ENCODE data around the gene PARP11. TPM values are rescaled to one million over a fixed set of nuclear protein-coding genes. Genes with fewer than 3 reads are reported as not detected.

Gene PARP11
- total and polyA plus RNA-seq, 7 experiments from 2014 or later, result 7.2 to 37.4 (median 24.8) TPM

DNA sequence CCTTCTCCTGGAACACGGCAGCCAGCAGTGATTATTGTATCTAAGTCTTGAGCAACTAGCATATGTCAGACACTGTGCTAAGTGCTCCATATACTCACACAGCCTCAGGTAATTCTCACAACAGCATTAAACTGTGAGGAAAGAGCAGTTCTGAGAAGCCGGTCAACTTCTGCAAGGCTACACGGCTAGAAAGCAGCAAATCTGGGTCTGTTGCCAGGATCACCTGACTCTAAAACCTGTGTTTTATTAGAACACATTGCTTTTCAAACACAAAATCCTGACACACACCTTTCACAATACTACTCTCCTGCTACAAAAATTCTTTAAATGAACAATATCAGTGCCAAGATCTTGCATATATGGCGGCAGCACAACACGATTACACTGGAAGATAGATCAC, 70.5 kb downstream of the PARP11 start:
- no peaks in the 10 kb centered on the region for H3K4me1 ChIP-seq (ENCODE audit: control insufficient read depth in 2 of 2, insufficient read depth in 2 of 2, low read length in 2 of 2)
- Mint-ChIP-seq H3K36me3 (peaks cover 9 to 34% (median 12%) of the 10 kb centered on the region in 5 donors), H3K4me1 (peaks cover 0 to 9% (median 0%) of the 10 kb centered on the region in 7 donors), H3K27me3 (no peaks in the 10 kb centered on the region), H3K9me3 (no peaks in the 10 kb centered on the region), H3K4me3 (no peak overlapping the region), H3K27ac (no peak overlapping the region)
- CTCF ChIA-PET, result interaction anchor here (1.2 to 3.4 kb wide), 4 partner anchors 26 to 502 kb away, joined by 3 to 45 read pairs (median 5); no protein-coding TSS in a partner anchor
- no peak overlapping the region for H3K4me3 ChIP-seq (ENCODE audit: low read length)
- DNase-seq (no peak), ATAC-seq (no peak)
- no peak overlapping the region for H3K27ac ChIP-seq (ENCODE audit: low read depth, low read length)
- no peaks in the 10 kb centered on the region for H3K9me3 ChIP-seq (ENCODE audit: control insufficient read depth in 2 of 3, low read length in 3 of 3)
- H3K36me3 ChIP-seq (ENCODE audit: control insufficient read depth in 2 of 3, insufficient read depth in 3 of 3, low read length in 3 of 3), result peaks cover 3 to 25% (median 3%) of the 10 kb centered on the region in 3 experiments
- no peaks in the 10 kb centered on the region for H3K27me3 ChIP-seq (ENCODE audit: control insufficient read depth in 2 of 2, insufficient read depth in 2 of 2, low read length in 2 of 2)
- POLR2A ChIA-PET, result no interaction called here
- intact Hi-C loops (cut with micrococcal nuclease), result loop anchor here in 1 of 2 donors (5.0 to 10.0 kb wide), 2 partner anchors 665 to 728 kb away; partner anchors contain the start of gene TSPAN9

- peaks cover 0 to 5% (median 3%) of the 10 kb centered on the region in 3 experiments for H3K36me3 ChIP-seq (ENCODE audit: control insufficient read depth in 2 of 3, insufficient read depth in 3 of 3, low read length in 3 of 3)
- no peak for DNase-seq
- no peaks in the 10 kb centered on the region for H3K9me3 ChIP-seq (ENCODE audit: control insufficient read depth in 2 of 3, low read length in 3 of 3)
- no peaks in the 10 kb centered on the region for H3K27me3 ChIP-seq (ENCODE audit: control insufficient read depth in 2 of 2, insufficient read depth in 2 of 2, low read length in 2 of 2)
- no peak overlapping the region for H3K27ac ChIP-seq (ENCODE audit: low read depth, low read length)
- no peak overlapping the region for H3K27ac Mint-ChIP-seq
- no peak overlapping the region for H3K4me3 ChIP-seq (ENCODE audit: low read length)
- ChIA-PET POLR2A (no interaction called here), CTCF (interaction anchor here (0.6 kb wide), 1 partner anchor 376 kb away, joined by 3 read pairs; no protein-coding TSS in a partner anchor)
- no peaks in the 10 kb centered on the region for H3K9me3 Mint-ChIP-seq
- no peak overlapping the region for H3K4me3 Mint-ChIP-seq
- peaks cover 0 to 9% (median 0%) of the 10 kb centered on the region in 7 donors for H3K4me1 Mint-ChIP-seq
- H3K4me1 ChIP-seq (ENCODE audit: control insufficient read depth in 2 of 2, insufficient read depth in 2 of 2, low read length in 2 of 2), result no peaks in the 10 kb centered on the region
- intact Hi-C loops (cut with micrococcal nuclease), result no loop called here
- ATAC-seq, result no peak
- peaks cover 2 to 41% (median 19%) of the 10 kb centered on the region in 5 donors for H3K36me3 Mint-ChIP-seq
- no peaks in the 10 kb centered on the region for H3K27me3 Mint-ChIP-seq
Measured at GRCh38 chr12:3797531-3798048, 75.6 kb downstream of the PARP11 start.

GRCh38 chr12:3795492-3796133, 77.6 kb downstream of the PARP11 start:
- H3K36me3 Mint-ChIP-seq, result peaks cover 2 to 43% (median 30%) of the 10 kb centered on the region in 5 donors
- Histone ChIP-seq H3K36me3 (ENCODE audit: control insufficient read depth in 2 of 3, insufficient read depth in 3 of 3, low read length in 3 of 3) (peaks cover 0 to 3% (median 3%) of the 10 kb centered on the region in 3 experiments), H3K4me3 (ENCODE audit: low read length) (no peak overlapping the region), H3K4me1 (ENCODE audit: control insufficient read depth in 2 of 2, insufficient read depth in 2 of 2, low read length in 2 of 2) (no peaks in the 10 kb centered on the region), H3K27ac (ENCODE audit: low read depth, low read length) (no peak overlapping the region), H3K9me3 (ENCODE audit: control insufficient read depth in 2 of 3, low read length in 3 of 3) (no peaks in the 10 kb centered on the region), H3K27me3 (ENCODE audit: control insufficient read depth in 2 of 2, insufficient read depth in 2 of 2, low read length in 2 of 2) (no peaks in the 10 kb centered on the region)
- no peak for DNase-seq
- CTCF ChIA-PET, result interaction anchor here (0.9 kb wide), 1 partner anchor 495 kb away, joined by 3 read pairs; no protein-coding TSS in a partner anchor
- POLR2A ChIA-PET, result no interaction called here
- no peak overlapping the region for H3K4me3 Mint-ChIP-seq
- no peaks in the 10 kb centered on the region for H3K9me3 Mint-ChIP-seq
- H3K4me1 Mint-ChIP-seq, result peaks cover 0 to under 1% (median 0%) of the 10 kb centered on the region in 7 donors
- H3K27ac Mint-ChIP-seq, result no peak overlapping the region
- intact Hi-C loops (cut with micrococcal nuclease), result no loop called here
- ATAC-seq, result no peak
- no peaks in the 10 kb centered on the region for H3K27me3 Mint-ChIP-seq

GRCh38 chr12:3795066-3795465, 78.1 kb downstream of the PARP11 start:
- no peaks in the 10 kb centered on the region for H3K9me3 ChIP-seq (ENCODE audit: control insufficient read depth in 2 of 3, low read length in 3 of 3)
- no peaks in the 10 kb centered on the region for H3K4me1 Mint-ChIP-seq
- ChIA-PET CTCF (interaction anchor here (0.6 kb wide), 1 partner anchor 212 kb away, joined by 3 read pairs; no protein-coding TSS in a partner anchor), POLR2A (no interaction called here)
- DNase-seq (no peak), ATAC-seq (no peak)
- no peaks in the 10 kb centered on the region for H3K9me3 Mint-ChIP-seq
- intact Hi-C loops (cut with micrococcal nuclease), result no loop called here
- H3K27me3 ChIP-seq (ENCODE audit: control insufficient read depth in 2 of 2, insufficient read depth in 2 of 2, low read length in 2 of 2), result no peaks in the 10 kb centered on the region
- H3K36me3 ChIP-seq (ENCODE audit: control insufficient read depth in 2 of 3, insufficient read depth in 3 of 3, low read length in 3 of 3), result peaks cover 0 to 3% (median 3%) of the 10 kb centered on the region in 3 experiments
- no peaks in the 10 kb centered on the region for H3K27me3 Mint-ChIP-seq
- H3K27ac Mint-ChIP-seq, result no peak overlapping the region
- no peak overlapping the region for H3K4me3 Mint-ChIP-seq
- H3K36me3 Mint-ChIP-seq, result peaks cover 2 to 43% (median 33%) of the 10 kb centered on the region in 5 donors
- no peak overlapping the region for H3K4me3 ChIP-seq (ENCODE audit: low read length)
- H3K27ac ChIP-seq (ENCODE audit: low read depth, low read length), result no peak overlapping the region
- no peaks in the 10 kb centered on the region for H3K4me1 ChIP-seq (ENCODE audit: control insufficient read depth in 2 of 2, insufficient read depth in 2 of 2, low read length in 2 of 2)

DNA sequence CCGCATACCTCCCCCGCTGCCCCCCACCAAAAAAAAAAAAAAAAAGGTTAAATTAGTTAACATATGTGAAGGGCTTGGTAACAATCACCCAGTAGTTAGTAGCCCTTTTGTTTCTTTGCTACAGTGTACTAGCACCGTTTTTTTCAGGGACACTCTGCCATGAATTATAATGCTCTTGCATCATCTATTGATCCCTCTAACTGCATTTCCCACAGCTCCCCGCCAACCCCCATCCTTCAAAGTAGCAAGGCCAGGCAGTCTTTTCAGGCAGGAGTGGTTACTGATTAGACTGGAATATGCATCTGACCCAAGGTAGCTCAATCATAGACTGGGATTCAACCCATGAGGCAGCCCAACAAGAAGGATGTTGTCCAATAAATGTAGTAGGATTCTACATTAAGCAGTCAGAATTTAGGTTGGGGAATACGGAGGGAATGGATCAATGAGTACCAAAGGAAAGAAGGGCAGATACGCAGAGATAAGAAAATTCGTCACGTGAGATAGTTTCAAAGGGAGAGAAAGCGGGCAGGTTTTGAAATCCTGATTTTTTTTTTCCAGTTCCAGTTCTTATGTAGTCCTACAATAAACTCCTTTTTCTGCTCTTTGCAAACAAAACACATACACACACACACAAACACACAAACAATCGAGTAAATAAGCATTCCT, 80.4 kb downstream of the PARP11 start:
- peaks cover 0 to 3% (median 0%) of the 10 kb centered on the region in 3 experiments for H3K36me3 ChIP-seq (ENCODE audit: control insufficient read depth in 2 of 3, insufficient read depth in 3 of 3, low read length in 3 of 3)
- peaks cover 0 to 10% (median 4%) of the 10 kb centered on the region in 11 donors for H3K9me3 Mint-ChIP-seq
- intact Hi-C loops (cut with micrococcal nuclease), result no loop called here
- H3K27me3 ChIP-seq (ENCODE audit: control insufficient read depth in 2 of 2, insufficient read depth in 2 of 2, low read length in 2 of 2), result no peaks in the 10 kb centered on the region
- ChIA-PET CTCF (no interaction called here), POLR2A (no interaction called here)
- no peak overlapping the region for H3K4me3 Mint-ChIP-seq
- ATAC-seq, result no peak
- H3K27ac Mint-ChIP-seq, result no peak overlapping the region
- H3K36me3 Mint-ChIP-seq, result peaks cover 11 to 45% (median 43%) of the 10 kb centered on the region in 5 donors
- no peaks in the 10 kb centered on the region for H3K4me1 ChIP-seq (ENCODE audit: control insufficient read depth in 2 of 2, insufficient read depth in 2 of 2, low read length in 2 of 2)
- no peaks in the 10 kb centered on the region for H3K9me3 ChIP-seq (ENCODE audit: control insufficient read depth in 2 of 3, low read length in 3 of 3)
- no peak for DNase-seq
- H3K4me3 ChIP-seq (ENCODE audit: low read length), result no peak overlapping the region
- H3K27ac ChIP-seq (ENCODE audit: low read depth, low read length), result no peak overlapping the region
- H3K27me3 Mint-ChIP-seq, result no peaks in the 10 kb centered on the region
- H3K4me1 Mint-ChIP-seq, result no peaks in the 10 kb centered on the region

GRCh38 chr12:3791256-3791874, 81.8 kb downstream of the PARP11 start:
- Histone ChIP-seq H3K4me1 (ENCODE audit: control insufficient read depth in 2 of 2, insufficient read depth in 2 of 2, low read length in 2 of 2) (no peaks in the 10 kb centered on the region), H3K27ac (ENCODE audit: low read depth, low read length) (no peak overlapping the region), H3K4me3 (ENCODE audit: low read length) (no peak overlapping the region), H3K36me3 (ENCODE audit: control insufficient read depth in 2 of 3, insufficient read depth in 3 of 3, low read length in 3 of 3) (no peaks in the 10 kb centered on the region), H3K9me3 (ENCODE audit: control insufficient read depth in 2 of 3, low read length in 3 of 3) (no peaks in the 10 kb centered on the region), H3K27me3 (ENCODE audit: control insufficient read depth in 2 of 2, insufficient read depth in 2 of 2, low read length in 2 of 2) (no peaks in the 10 kb centered on the region)
- ChIA-PET CTCF (no interaction called here), POLR2A (no interaction called here)
- DNase-seq (no peak), ATAC-seq (no peak)
- Mint-ChIP-seq H3K9me3 (peaks cover 0 to 11% (median 5%) of the 10 kb centered on the region in 11 donors), H3K4me1 (no peaks in the 10 kb centered on the region), H3K27ac (no peak overlapping the region), H3K36me3 (peaks cover 18 to 57% (median 46%) of the 10 kb centered on the region in 5 donors), H3K27me3 (no peaks in the 10 kb centered on the region), H3K4me3 (no peak overlapping the region)
- intact Hi-C loops (cut with micrococcal nuclease), result no loop called here

All from naive thymus-derived CD4-positive, alpha-beta T cell (primary cell).